ENCODE data around the gene PRSS12. TPM values are rescaled to one million over a fixed set of nuclear protein-coding genes. Genes with fewer than 3 reads are reported as not detected.

Gene PRSS12
- polyA plus RNA-seq, 1 of the 3 experiments (the other 2 are of a cell fraction) = 137 TPM

- no peaks in the 10 kb centered on the region for H3K36me3 ChIP-seq (replicated peaks in 1 of 2; ENCODE audit: control insufficient read depth in 1 of 2, insufficient read depth in 2 of 2, low read length in 1 of 2)
- ChIA-PET CTCF (interaction anchor here (0.7 to 5.9 kb wide), 4 partner anchors 9 to 81 kb away, joined by 3 to 102 read pairs (median 4); no protein-coding TSS in a partner anchor), POLR2A (interaction anchor here (0.6 kb wide), 2 partner anchors 12 to 38 kb away, joined by 3 to 4 read pairs; no protein-coding TSS in a partner anchor)
- H3K9me3 ChIP-seq = no peaks in the 10 kb centered on the region
- H3F3A ChIP-seq (replicated peaks; ENCODE audit: insufficient read depth) = peaks cover 21% of the 10 kb centered on the region
- no peak overlapping the region for H3K4me2 ChIP-seq
- no peaks in the 10 kb centered on the region for H4K20me1 ChIP-seq (ENCODE audit: insufficient read depth)
- no peaks in the 10 kb centered on the region for H3K27me3 ChIP-seq (ENCODE audit: insufficient read depth)
- H2AFZ ChIP-seq (ENCODE audit: low read depth) = no peak overlapping the region
- WGBS (ENCODE audit: low lambda C conversion rate) = 50% methylated on average over 2 of the region's 2 CpGs
- no peak overlapping the region for H3K9ac ChIP-seq
- no peaks in the 10 kb centered on the region for H3K9me2 ChIP-seq
- peaks cover 28% of the 10 kb centered on the region; the same call in 1 of the 2 replicates for H3K79me2 ChIP-seq (ENCODE audit: insufficient read depth)
- H3K4me3 ChIP-seq (ENCODE audit: low read depth in 2 of 2, low read length in 1 of 2) = no peak overlapping the region
- peaks cover 6 to 12% of the 10 kb centered on the region in 2 experiments; a peak in 2 of 4 replicates for H3K4me1 ChIP-seq (ENCODE audit: control insufficient read depth in 1 of 2, insufficient read depth in 2 of 2, low read depth in 1 of 2, low read length in 1 of 2)
- no peak overlapping the region for H3K27ac ChIP-seq (ENCODE audit: low read depth in 2 of 2, low read length in 1 of 2)
- DNase-seq = no peak
- TF ChIP-seq SMC3 (IDR thresholded peaks at IDR 0.05; ENCODE audit: low read depth, low read length) (no peak), NRF1 (IDR thresholded peaks at IDR 0.05; ENCODE audit: low read depth, low read length) (no peak), CHD2 (IDR thresholded peaks at IDR 0.05; ENCODE audit: low read length, partially characterized antibody) (no peak), RXRA (IDR thresholded peaks at IDR 0.05; ENCODE audit: borderline replicate concordance, low read depth) (no peak), TAF1 (IDR thresholded peaks at IDR 0.05; ENCODE audit: borderline replicate concordance, low read depth, low read length) (no peak), POLR2AphosphoS5 (IDR thresholded peaks at IDR 0.05; ENCODE audit: low read depth, low read length) (no peak), FOXJ3 (CRISPR knock-in tag; IDR thresholded peaks at IDR 0.05) (no peak), RFX5 (IDR thresholded peaks at IDR 0.05; ENCODE audit: low read length) (no peak), USF2 (IDR thresholded peaks at IDR 0.05; ENCODE audit: borderline replicate concordance, low read depth, low read length) (no peak), GABPA (IDR thresholded peaks at IDR 0.05; ENCODE audit: low read depth) (no peak), MAX (IDR thresholded peaks at IDR 0.05; ENCODE audit: low read depth) (no peak), TCF12 (IDR thresholded peaks at IDR 0.05) (no peak)
Observed at GRCh38 chr4:118354913-118355312, 2.1 kb upstream of the PRSS12 start.

GRCh38 chr4:118353534-118354030, 779 bp upstream of the PRSS12 start:
- H3K79me2 ChIP-seq (ENCODE audit: insufficient read depth) = peaks cover 41% of the 10 kb centered on the region
- H3K9me3 ChIP-seq = no peaks in the 10 kb centered on the region
- H3F3A ChIP-seq (replicated peaks; ENCODE audit: insufficient read depth) = peaks cover 26% of the 10 kb centered on the region
- no peaks in the 10 kb centered on the region for H3K27me3 ChIP-seq (ENCODE audit: insufficient read depth)
- peak; percentile 26 for DNase-seq
- no peak for TF ChIP-seq USF1 (IDR thresholded peaks at IDR 0.05; ENCODE audit: borderline replicate concordance, low read depth)
- TF ChIP-seq ELF1 (IDR thresholded peaks at IDR 0.05) = no peak
- TF ChIP-seq RXRA (IDR thresholded peaks at IDR 0.05; ENCODE audit: borderline replicate concordance, low read depth) = no peak
- no peak for TF ChIP-seq USF2 (IDR thresholded peaks at IDR 0.05; ENCODE audit: borderline replicate concordance, low read depth, low read length)
- TF ChIP-seq TCF12 (IDR thresholded peaks at IDR 0.05) = no peak
- TF ChIP-seq TAF1 (IDR thresholded peaks at IDR 0.05; ENCODE audit: borderline replicate concordance, low read depth, low read length) = no peak
- TF ChIP-seq SMC3 (IDR thresholded peaks at IDR 0.05; ENCODE audit: low read depth, low read length) = no peak
- TF ChIP-seq MAX (IDR thresholded peaks at IDR 0.05; ENCODE audit: low read depth) = no peak
- no peak for TF ChIP-seq RFX5 (IDR thresholded peaks at IDR 0.05; ENCODE audit: low read length)
- TF ChIP-seq GABPA (IDR thresholded peaks at IDR 0.05; ENCODE audit: low read depth) = no peak
- TF ChIP-seq FOSL2 (IDR thresholded peaks at IDR 0.05; ENCODE audit: borderline replicate concordance, low read depth) = no peak
- no peak for TF ChIP-seq NRF1 (IDR thresholded peaks at IDR 0.05; ENCODE audit: low read depth, low read length)
- no peak for TF ChIP-seq MXI1 (IDR thresholded peaks at IDR 0.05; ENCODE audit: low read depth, low read length)
- TF ChIP-seq PBX3 (IDR thresholded peaks at IDR 0.05) = no peak
- H3K9me2 ChIP-seq = no peaks in the 10 kb centered on the region
- H4K20me1 ChIP-seq (ENCODE audit: insufficient read depth) = no peaks in the 10 kb centered on the region
- H3K9ac ChIP-seq = peak overlapping the region; percentile 64
- ChIA-PET POLR2A (interaction anchor here (0.7 to 2.1 kb wide), 2 partner anchors 73 to 74 kb away, joined by 4 to 8 read pairs; no protein-coding TSS in a partner anchor), CTCF (interaction anchor here (0.5 to 5.9 kb wide), 33 partner anchors 9 to 152 kb away, joined by 3 to 102 read pairs (median 5); no protein-coding TSS in a partner anchor)
- H3K4me2 ChIP-seq = peak overlapping the region; percentile 78
- H3K36me3 ChIP-seq (replicated peaks in 1 of 2; ENCODE audit: control insufficient read depth in 1 of 2, insufficient read depth in 2 of 2, low read length in 1 of 2) = no peaks in the 10 kb centered on the region
- H2AFZ ChIP-seq (ENCODE audit: low read depth) = peak overlapping the region; percentile 94
- peaks cover 6 to 12% of the 10 kb centered on the region in 2 experiments; a peak in 2 of 4 replicates for H3K4me1 ChIP-seq (ENCODE audit: control insufficient read depth in 1 of 2, insufficient read depth in 2 of 2, low read depth in 1 of 2, low read length in 1 of 2)
- peak overlapping the region; percentile 70 to 77 for H3K4me3 ChIP-seq (ENCODE audit: low read depth in 2 of 2, low read length in 1 of 2)
- peak overlapping the region; percentile 8 to 57; a peak in 3 of 4 replicates for H3K27ac ChIP-seq (ENCODE audit: low read depth in 2 of 2, low read length in 1 of 2)
- 82% methylated on average over 8 of the region's 8 CpGs for WGBS (ENCODE audit: low lambda C conversion rate)
